HEK293T (cell line): Measurements from ENCODE around the gene THSD7B.

Source experiments
- CTCF ChIA-PET: fragments of 350-600 bp; formaldehyde crosslinking; extraction: SDS; loops from one replicate; lab custom pipeline; 2021; ENCODE audit warnings: antibody characterized with exemption, inconsistent platforms; lab: Yijun Ruan, JAX
- POLR2A ChIA-PET: fragments of 350-600 bp; formaldehyde crosslinking; extraction: SDS; loops from one replicate; lab custom pipeline; 2020; ENCODE audit warnings: antibody characterized with exemption, inconsistent platforms; lab: Yijun Ruan, JAX
- DNase-seq: peaks from one replicate; pipeline ENCODE4 v3.0.0; 2012; ENCODE audit warnings: mixed read lengths; ENCODE audit errors: extremely low spot score
- ARNT ChIP-seq: fragments of 450-650 bp; IDR thresholded peaks from 2 replicates; pipeline ENCODE4 v1.6.1; 2017; ENCODE audit warnings: mild to moderate bottlenecking
- BHLHE40 ChIP-seq: fragments of 450-650 bp; IDR thresholded peaks from 2 replicates; pipeline ENCODE4 v1.6.1; 2016; ENCODE audit warnings: mild to moderate bottlenecking, moderate library complexity, borderline replicate concordance
- CTBP1 ChIP-seq: fragments of 450-650 bp; IDR thresholded peaks from 2 replicates; pipeline ENCODE4 v1.6.1; 2016; ENCODE audit warnings: borderline replicate concordance
- ELF4 ChIP-seq: fragments of 450-650 bp; IDR thresholded peaks from 2 replicates; pipeline ENCODE4 v1.6.1; 2017; ENCODE audit warnings: antibody characterized with exemption
- FOXA1 ChIP-seq: fragments of 450-650 bp; IDR thresholded peaks from 2 replicates; pipeline ENCODE4 v1.6.1; 2016; ENCODE audit warnings: mild to moderate bottlenecking
- FOXK2 ChIP-seq: fragments of 450-650 bp; IDR thresholded peaks from 2 replicates; pipeline ENCODE4 v1.6.1; 2016; ENCODE audit warnings: mild to moderate bottlenecking
- FOXM1 ChIP-seq: fragments of 450-650 bp; IDR thresholded peaks from 2 replicates; pipeline ENCODE4 v1.6.1; 2017; ENCODE audit warnings: mild to moderate bottlenecking, borderline replicate concordance
- HDGF ChIP-seq: fragments of 450-650 bp; IDR thresholded peaks from 2 replicates; pipeline ENCODE4 v1.6.1; 2017; ENCODE audit warnings: antibody characterized with exemption, borderline replicate concordance
- L3MBTL2 ChIP-seq: fragments of 450-650 bp; conservative IDR thresholded peaks from 2 replicates; pipeline ENCODE4 v1.6.1; 2016; ENCODE audit warnings: mild to moderate bottlenecking
- LEF1 ChIP-seq: fragments of 450-650 bp; IDR thresholded peaks from 2 replicates; pipeline ENCODE4 v1.6.1; 2017; ENCODE audit warnings: mild to moderate bottlenecking, borderline replicate concordance
- NFRKB ChIP-seq: fragments of 450-650 bp; IDR thresholded peaks from 2 replicates; pipeline ENCODE4 v1.6.1; 2016; ENCODE audit warnings: mild to moderate bottlenecking, moderate library complexity
- SP1 ChIP-seq: fragments of 450-650 bp; IDR thresholded peaks from 2 replicates; pipeline ENCODE4 v1.6.1; 2017
- SUZ12 ChIP-seq: fragments of 450-650 bp; IDR thresholded peaks from 2 replicates; pipeline ENCODE4 v1.6.1; 2016; ENCODE audit warnings: mild to moderate bottlenecking
- TARDBP ChIP-seq: fragments of 450-650 bp; IDR thresholded peaks from 2 replicates; pipeline ENCODE4 v1.6.1; 2016
- ZNF384 ChIP-seq: fragments of 450-650 bp; IDR thresholded peaks from 2 replicates; pipeline ENCODE4 v1.6.1; 2016
- TF ChIP-seq, protein P1 (sequence below): fragments of 450-650 bp; IDR thresholded peaks from 2 replicates; pipeline ENCODE4 v1.6.1; 2016

THSD7B gene

DNA sequence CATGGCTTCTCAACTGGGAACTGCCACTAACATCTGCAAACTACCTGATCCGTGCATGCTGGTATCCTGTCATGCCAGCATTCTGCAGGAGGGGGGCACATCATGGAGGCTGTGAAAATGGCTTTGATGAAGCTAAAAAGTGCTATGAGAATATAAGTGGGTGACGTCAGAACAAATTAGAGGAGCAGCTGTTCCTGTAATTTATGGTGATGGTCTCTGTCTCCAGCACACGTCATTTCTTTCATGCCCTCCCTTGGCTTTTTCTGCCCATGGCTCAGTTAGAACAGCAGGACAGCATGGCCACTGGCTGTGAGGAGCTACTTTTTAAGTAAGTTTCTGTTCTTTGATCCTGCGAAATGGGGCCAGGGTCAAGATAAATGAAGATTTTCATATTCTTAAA lies 466.3 kb downstream of the THSD7B start:
- POLR2A ChIA-PET: no interaction called here
- CTCF ChIA-PET: no interaction called here
- DNase-seq: no peak
- TF ChIP-seq, protein P1, sequence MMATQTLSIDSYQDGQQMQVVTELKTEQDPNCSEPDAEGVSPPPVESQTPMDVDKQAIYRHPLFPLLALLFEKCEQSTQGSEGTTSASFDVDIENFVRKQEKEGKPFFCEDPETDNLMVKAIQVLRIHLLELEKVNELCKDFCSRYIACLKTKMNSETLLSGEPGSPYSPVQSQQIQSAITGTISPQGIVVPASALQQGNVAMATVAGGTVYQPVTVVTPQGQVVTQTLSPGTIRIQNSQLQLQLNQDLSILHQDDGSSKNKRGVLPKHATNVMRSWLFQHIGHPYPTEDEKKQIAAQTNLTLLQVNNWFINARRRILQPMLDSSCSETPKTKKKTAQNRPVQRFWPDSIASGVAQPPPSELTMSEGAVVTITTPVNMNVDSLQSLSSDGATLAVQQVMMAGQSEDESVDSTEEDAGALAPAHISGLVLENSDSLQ: peak; percentile 53
- no peak for TF ChIP-seq NFRKB

DNA sequence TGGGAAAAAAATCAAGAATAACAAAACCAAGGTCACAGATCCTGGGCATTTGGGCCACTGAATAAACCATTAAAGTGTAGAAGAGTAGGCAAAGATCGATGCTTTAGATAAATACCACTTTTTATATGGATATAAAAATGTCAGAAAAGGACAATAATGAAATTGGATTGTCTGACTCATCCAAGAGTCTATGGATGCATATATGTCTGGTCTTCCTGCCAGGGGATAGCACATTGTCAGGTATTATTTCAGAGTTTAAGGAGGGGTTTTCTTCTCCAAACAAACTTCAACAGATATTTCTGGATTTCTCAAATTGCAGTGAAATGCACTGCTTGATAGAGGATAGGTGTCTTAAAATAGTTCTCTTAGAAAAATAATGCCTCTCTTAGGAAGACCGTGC lies 466.7 kb downstream of the THSD7B start:
- ChIA-PET CTCF (no interaction called here), POLR2A (no interaction called here)
- no peak for TF ChIP-seq TARDBP
- no peak for TF ChIP-seq LEF1
- no peak for DNase-seq

DNA sequence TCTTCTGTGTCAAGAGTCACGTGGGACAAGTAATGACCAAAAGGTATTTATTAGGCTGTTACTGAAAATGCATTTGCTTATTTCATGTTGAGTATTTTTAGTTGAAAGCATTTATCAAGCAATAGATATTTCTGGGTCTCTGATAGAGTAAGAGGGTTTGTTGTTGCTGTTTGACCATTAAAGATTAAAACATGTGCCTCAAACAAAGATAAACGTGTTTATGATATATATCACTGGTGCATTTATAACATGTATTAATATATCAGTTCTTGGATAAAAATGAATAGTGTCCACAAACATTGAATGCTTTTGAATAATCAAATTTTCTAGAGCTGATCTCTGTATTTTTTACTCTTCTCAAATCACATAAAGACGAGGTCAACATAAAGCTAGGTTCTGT lies 467.7 kb downstream of the THSD7B start:
- ChIA-PET CTCF (no interaction called here), POLR2A (no interaction called here)
- TF ChIP-seq, protein P1: no peak
- no peak for TF ChIP-seq L3MBTL2
- no peak for TF ChIP-seq ZNF384
- no peak for TF ChIP-seq CTBP1
- TF ChIP-seq NFRKB: no peak
- no peak for TF ChIP-seq ELF4
- no peak for TF ChIP-seq FOXK2
- no peak for TF ChIP-seq HDGF
- no peak for TF ChIP-seq LEF1
- TF ChIP-seq SUZ12: no peak
- no peak for TF ChIP-seq SP1
- no peak for TF ChIP-seq FOXM1
- no peak for TF ChIP-seq ARNT
- TF ChIP-seq TARDBP: no peak
- TF ChIP-seq FOXA1: no peak
- DNase-seq: no peak

DNA sequence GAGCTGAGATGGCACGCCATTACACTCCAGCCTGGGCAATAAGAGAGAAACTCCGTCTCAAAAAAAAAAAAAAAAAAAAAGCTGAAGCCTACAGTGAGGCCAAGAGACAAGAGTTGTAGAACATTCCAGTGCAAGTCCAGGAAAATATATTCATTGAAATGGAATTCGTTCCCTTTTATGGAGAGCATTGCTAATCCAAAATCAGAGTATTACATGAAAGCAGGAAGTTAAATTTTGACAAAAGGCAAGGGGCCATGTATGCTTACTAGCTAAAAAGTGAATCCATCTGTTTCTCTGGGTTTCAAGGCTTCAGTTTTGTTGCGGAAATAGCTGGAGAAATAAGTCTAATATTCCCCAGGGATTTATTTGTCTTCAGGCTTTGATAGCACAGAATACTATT lies 471.7 kb downstream of the THSD7B start:
- ChIA-PET POLR2A (no interaction called here), CTCF (no interaction called here)
- no peak for DNase-seq
- TF ChIP-seq, protein P1: no peak
- TF ChIP-seq FOXM1 (no peak), ZNF384 (no peak), TARDBP (no peak), ARNT (no peak), FOXA1 (no peak), CTBP1 (no peak), L3MBTL2 (no peak), FOXK2 (no peak), HDGF (no peak), LEF1 (no peak), SUZ12 (no peak), SP1 (no peak), NFRKB (no peak), BHLHE40 (no peak)

DNA sequence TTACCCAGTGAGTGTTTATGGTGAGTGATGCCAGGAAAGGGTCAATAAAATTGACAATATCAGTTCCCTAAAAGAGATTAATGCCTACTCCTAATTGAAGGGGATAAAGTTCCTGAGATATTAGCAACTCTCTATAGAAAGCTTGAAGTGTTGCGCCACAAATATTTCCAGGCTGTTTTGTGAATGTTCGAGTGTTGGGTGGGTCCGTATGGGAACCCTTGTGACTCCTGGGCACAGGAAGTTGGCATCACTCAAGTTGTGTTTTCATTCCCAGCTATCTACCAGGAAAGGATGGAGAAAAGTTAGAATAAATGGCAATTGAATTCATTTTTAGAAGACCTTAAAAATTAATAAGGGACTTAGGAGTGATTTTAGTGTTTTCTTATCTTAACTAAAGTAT lies 472.7 kb downstream of the THSD7B start:
- no peak for TF ChIP-seq NFRKB
- no peak for TF ChIP-seq ARNT
- TF ChIP-seq ELF4: no peak
- no peak for TF ChIP-seq SUZ12
- no peak for TF ChIP-seq FOXA1
- TF ChIP-seq TARDBP: no peak
- no peak for TF ChIP-seq BHLHE40
- no peak for TF ChIP-seq LEF1
- no peak for TF ChIP-seq CTBP1
- no peak for TF ChIP-seq FOXM1
- TF ChIP-seq ZNF384: no peak
- no peak for TF ChIP-seq L3MBTL2
- no peak for TF ChIP-seq SP1
- no peak for TF ChIP-seq FOXK2
- TF ChIP-seq, protein P1: no peak
- TF ChIP-seq HDGF: no peak
- ChIA-PET POLR2A (no interaction called here), CTCF (no interaction called here)
- DNase-seq: no peak

DNA sequence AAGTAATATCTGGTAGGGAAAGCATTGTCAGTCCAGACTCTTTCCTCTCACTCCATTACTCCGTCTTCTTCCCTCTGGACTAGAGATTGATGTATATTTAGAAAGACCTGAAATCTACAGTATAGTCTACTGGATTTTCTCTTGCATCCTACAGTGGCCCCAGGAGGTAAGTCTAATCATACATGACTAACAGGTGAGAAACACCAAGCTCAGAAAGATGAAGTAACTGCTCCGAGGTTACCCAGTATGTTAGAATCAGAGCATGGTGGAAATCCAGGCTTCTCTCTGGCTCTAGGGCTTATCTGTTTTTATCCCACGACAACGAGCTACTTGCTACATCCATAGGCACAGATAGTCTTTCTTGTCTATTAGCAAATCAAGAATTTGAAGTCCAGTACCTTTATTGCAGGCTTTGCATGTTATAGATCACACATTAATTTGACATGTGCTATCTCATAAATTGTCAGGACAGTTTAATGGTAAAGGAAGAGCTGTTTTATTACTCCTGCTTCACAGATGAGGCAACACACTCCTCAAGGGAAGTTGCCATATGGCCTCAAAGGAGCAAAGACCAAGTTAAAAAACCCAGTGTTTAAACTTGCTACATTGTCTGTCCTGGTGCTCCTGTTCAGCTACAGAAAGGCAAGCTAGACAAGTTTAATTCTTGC lies 484.3 kb downstream of the THSD7B start:
- DNase-seq: no peak
- no peak for TF ChIP-seq SP1
- no peak for TF ChIP-seq FOXM1
- no peak for TF ChIP-seq ZNF384
- no peak for TF ChIP-seq BHLHE40
- TF ChIP-seq L3MBTL2: no peak
- TF ChIP-seq HDGF: no peak
- POLR2A ChIA-PET: no interaction called here
- CTCF ChIA-PET: no interaction called here
